GM13977 (cell line): ENCODE results near the gene LRRIQ3.

Source experiments
- DNase-seq: peaks from one replicate; pipeline ENCODE4 v3.0.0; 2012; ENCODE audit warnings: low spot score
- in situ Hi-C: fragments of 300-500 bp; cut with MboI; formaldehyde crosslinking; loops from one replicate; pipeline ENCODE4 v1.12.0; 2022; ENCODE audit warnings: low sequenced_read_pairs, low pct_unique_long_range_greater_than_20kb, mixed read lengths, inconsistent platforms; ENCODE audit not compliant: unreplicated experiment
- TF ChIP-seq, protein P1 (sequence below): IDR thresholded peaks from 2 replicates; pipeline ENCODE4 v1.5.1; 2012; ENCODE audit warnings: mild to moderate bottlenecking, control low read depth; ENCODE audit not compliant: insufficient read depth; ENCODE audit errors: extremely low read depth, missing control alignments

The LRRIQ3 gene

DNA sequence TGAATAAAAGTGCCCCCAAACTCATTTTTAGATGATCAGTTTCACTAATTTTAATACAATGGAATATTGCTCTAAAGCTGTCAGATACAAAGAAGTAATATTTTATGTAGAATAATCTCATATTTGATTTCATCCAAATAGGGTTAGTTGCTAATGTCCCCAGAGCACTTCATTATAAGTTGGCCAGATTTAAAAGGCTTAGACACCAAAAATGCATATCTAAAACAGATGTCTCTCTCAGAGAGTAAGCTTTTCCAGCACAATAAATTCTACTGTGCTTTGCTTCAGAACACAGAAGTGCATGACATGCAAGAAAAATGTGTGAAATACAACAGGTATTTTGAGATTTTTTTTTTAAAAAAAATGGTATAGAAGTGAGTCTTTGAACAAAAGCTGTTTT is 194.2 kb downstream of the LRRIQ3 start:
- TF ChIP-seq, protein P1, sequence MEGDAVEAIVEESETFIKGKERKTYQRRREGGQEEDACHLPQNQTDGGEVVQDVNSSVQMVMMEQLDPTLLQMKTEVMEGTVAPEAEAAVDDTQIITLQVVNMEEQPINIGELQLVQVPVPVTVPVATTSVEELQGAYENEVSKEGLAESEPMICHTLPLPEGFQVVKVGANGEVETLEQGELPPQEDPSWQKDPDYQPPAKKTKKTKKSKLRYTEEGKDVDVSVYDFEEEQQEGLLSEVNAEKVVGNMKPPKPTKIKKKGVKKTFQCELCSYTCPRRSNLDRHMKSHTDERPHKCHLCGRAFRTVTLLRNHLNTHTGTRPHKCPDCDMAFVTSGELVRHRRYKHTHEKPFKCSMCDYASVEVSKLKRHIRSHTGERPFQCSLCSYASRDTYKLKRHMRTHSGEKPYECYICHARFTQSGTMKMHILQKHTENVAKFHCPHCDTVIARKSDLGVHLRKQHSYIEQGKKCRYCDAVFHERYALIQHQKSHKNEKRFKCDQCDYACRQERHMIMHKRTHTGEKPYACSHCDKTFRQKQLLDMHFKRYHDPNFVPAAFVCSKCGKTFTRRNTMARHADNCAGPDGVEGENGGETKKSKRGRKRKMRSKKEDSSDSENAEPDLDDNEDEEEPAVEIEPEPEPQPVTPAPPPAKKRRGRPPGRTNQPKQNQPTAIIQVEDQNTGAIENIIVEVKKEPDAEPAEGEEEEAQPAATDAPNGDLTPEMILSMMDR: no peak
- DNase-seq: no peak
- in situ Hi-C loops: no loop called here

- in situ Hi-C loops: no loop called here
- peak; percentile 10 for DNase-seq
- TF ChIP-seq, protein P1: peak; percentile 52
These were observed 199.5 kb downstream of the LRRIQ3 start for GRCh38 chr1:73998348-73998959.

DNA sequence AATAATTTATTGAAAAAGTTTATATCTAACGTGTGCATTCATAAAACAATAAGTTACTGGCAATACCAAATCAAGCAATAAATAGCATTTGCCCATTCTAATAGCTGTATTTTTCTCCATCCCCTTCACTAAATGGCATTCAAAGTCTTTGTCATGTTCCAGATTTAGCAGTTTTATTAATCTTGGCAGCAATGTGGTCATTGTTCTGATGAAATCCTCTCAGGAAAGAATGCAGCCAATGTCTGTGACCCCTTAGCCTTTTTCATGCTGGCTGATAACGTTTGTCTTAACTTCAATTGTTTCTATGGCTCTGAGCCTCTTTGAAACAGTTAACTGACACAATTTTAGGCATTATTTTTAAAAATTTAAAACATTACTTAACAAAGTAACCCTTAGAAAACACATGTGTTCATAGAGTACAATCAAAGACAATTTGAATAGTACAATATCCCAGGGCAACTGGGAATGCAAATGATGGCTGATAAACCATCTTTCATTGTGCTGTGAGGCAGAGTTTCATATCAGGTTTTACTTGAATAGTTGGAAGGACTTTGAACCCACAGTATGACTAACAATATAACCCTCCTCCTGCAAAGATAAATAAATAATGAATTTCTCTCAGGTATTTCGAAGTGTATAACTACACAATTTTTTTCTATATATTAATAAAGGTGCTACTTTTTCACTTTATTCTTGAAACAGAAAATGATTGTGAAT is 217.5 kb downstream of the LRRIQ3 start:
- TF ChIP-seq, protein P1: no peak
- no peak for DNase-seq
- in situ Hi-C loops: no loop called here

- DNase-seq: no peak
- in situ Hi-C loops: no loop called here
- TF ChIP-seq, protein P1: no peak
These were observed 218.3 kb downstream of the LRRIQ3 start for GRCh38 chr1:73979684-73980083.

- no peak for DNase-seq
- TF ChIP-seq, protein P1: no peak
- in situ Hi-C loops: no loop called here
These were observed 219.0 kb downstream of the LRRIQ3 start for GRCh38 chr1:73978964-73979363.
